Neural progenitor cell (in vitro differentiated cells): ENCODE results near the gene ZNF689. TPM values are rescaled to one million over a fixed set of nuclear protein-coding genes. Genes with fewer than 3 reads are reported as not detected.

Experiments used
- DNase-seq: peaks from one replicate; pipeline ENCODE4 v3.0.0-alpha.2; 2016; ENCODE audit warnings: low spot score
- H2AFZ ChIP-seq: fragments of 200-600 bp; sonication (generic); replicated peaks from 2 replicates; pipeline ENCODE4 v1.6.1; 2016; ENCODE audit warnings: antibody characterized with exemption
- H3F3A ChIP-seq: fragments of 200-600 bp; sonication (generic); 2 replicates; pipeline ENCODE4 v1.6.1; 2016; ENCODE audit warnings: antibody characterized with exemption, low read depth
- H3K27ac ChIP-seq: fragments of 200-600 bp; sonication (generic); 2 replicates; pipeline ENCODE4 v1.5.1; 2016; ENCODE audit warnings: mild to moderate bottlenecking
- H3K27me3 ChIP-seq: fragments of 200-600 bp; sonication (generic); 2 replicates; pipeline ENCODE4 v1.6.1; 2016; ENCODE audit warnings: mild to moderate bottlenecking, moderate library complexity
- H3K36me3 ChIP-seq: fragments of 200-600 bp; sonication (generic); 2 replicates; pipeline ENCODE4 v1.5.1; 2016
- H3K4me1 ChIP-seq: fragments of 200-600 bp; sonication (generic); 2 replicates; pipeline ENCODE4 v1.6.1; 2016; ENCODE audit warnings: mixed run types
- H3K4me2 ChIP-seq: fragments of 200-600 bp; sonication (generic); 2 replicates; pipeline ENCODE4 v1.6.1; 2016
- H3K4me3 ChIP-seq: fragments of 200-600 bp; sonication (generic); 2 replicates; pipeline ENCODE4 v1.5.1; 2016
- H3K79me2 ChIP-seq: fragments of 200-600 bp; sonication (generic); 2 replicates; pipeline ENCODE4 v1.6.1; 2016; ENCODE audit warnings: low read depth
- H3K9ac ChIP-seq: fragments of 200-600 bp; sonication (generic); 2 replicates; pipeline ENCODE4 v1.6.1; 2016
- H3K9me3 ChIP-seq: fragments of 200-600 bp; sonication (generic); 2 replicates; pipeline ENCODE4 v1.5.1; 2016; ENCODE audit warnings: low read depth
- H4K20me1 ChIP-seq: fragments of 200-600 bp; sonication (generic); 2 replicates; pipeline ENCODE4 v1.6.1; 2016; ENCODE audit warnings: low read depth
- H3K27ac Mint-ChIP-seq: 3 replicates; pipeline ENCODE4 v1.8.0; 2021; ENCODE audit warnings: mixed read lengths
- H3K27me3 Mint-ChIP-seq: 2 replicates; pipeline ENCODE4 v1.8.0; 2022; ENCODE audit warnings: low read depth, mild to moderate bottlenecking, inconsistent platforms, moderate library complexity, mixed read lengths; ENCODE audit not compliant: insufficient read depth
- H3K36me3 Mint-ChIP-seq: 3 replicates; pipeline ENCODE4 v1.8.0; 2021; ENCODE audit warnings: mixed read lengths
- H3K4me1 Mint-ChIP-seq: 3 replicates; pipeline ENCODE4 v1.8.0; 2021; ENCODE audit warnings: mixed read lengths
- H3K4me3 Mint-ChIP-seq: 3 replicates; pipeline ENCODE4 v1.8.0; 2021; ENCODE audit warnings: mild to moderate bottlenecking, moderate library complexity, mixed read lengths
- H3K9me3 Mint-ChIP-seq: 3 replicates; pipeline ENCODE4 v1.8.0; 2020; ENCODE audit warnings: mixed read lengths
- EZH2 ChIP-seq: fragments of 200-600 bp; sonication (generic); IDR thresholded peaks from 2 replicates; pipeline ENCODE4 v1.6.1; 2017; ENCODE audit warnings: antibody characterized with exemption, mild to moderate bottlenecking, moderate library complexity
- EZH2phosphoT487 ChIP-seq: fragments of 200-600 bp; sonication (generic); IDR thresholded peaks from 2 replicates; pipeline ENCODE4 v1.6.1; 2017; ENCODE audit warnings: antibody characterized with exemption
- total RNA-seq: library from RNA; depleted of rRNA; stranded (reverse); fragments of >200 nt; gene quantifications from 2 replicates; pipeline ENCODE4 v1.2.3, GENCODE V29; 2015; ENCODE audit warnings: low replicate concordance
- TF ChIP-seq, protein P1 (sequence below): fragments of 200-600 bp; sonication (generic); IDR thresholded peaks from 2 replicates; pipeline ENCODE4 v1.5.1; 2017; ENCODE audit warnings: antibody characterized with exemption, mild to moderate bottlenecking

ZNF689 gene
- total RNA-seq, 1 donor from 2014 or later: 9.2 TPM

GRCh38 chr16:30654856-30655255 is 44.7 kb upstream of the ZNF689 start:
- Mint-ChIP-seq H3K4me3 (peak overlapping the region; percentile 30), H3K9me3 (no peaks in the 10 kb centered on the region), H3K36me3 (peaks cover 13% of the 10 kb centered on the region), H3K4me1 (peaks cover 35% of the 10 kb centered on the region), H3K27ac (no peak overlapping the region), H3K27me3 (peaks cover 7% of the 10 kb centered on the region)
- no peak for TF ChIP-seq EZH2
- H3K4me1 ChIP-seq: peaks cover 8% of the 10 kb centered on the region
- H3K9me3 ChIP-seq: no peaks in the 10 kb centered on the region
- no peak overlapping the region for H2AFZ ChIP-seq
- no peaks in the 10 kb centered on the region for H3K27me3 ChIP-seq
- H3F3A ChIP-seq: peaks cover 39% of the 10 kb centered on the region
- peaks cover 14% of the 10 kb centered on the region for H3K79me2 ChIP-seq
- no peak overlapping the region for H3K9ac ChIP-seq
- no peak overlapping the region for H3K4me2 ChIP-seq
- no peak overlapping the region for H3K27ac ChIP-seq
- peaks cover 3% of the 10 kb centered on the region for H4K20me1 ChIP-seq
- H3K4me3 ChIP-seq: no peak overlapping the region
- DNase-seq: no peak
- H3K36me3 ChIP-seq: no peaks in the 10 kb centered on the region

- no peak overlapping the region for H3K27ac Mint-ChIP-seq
- Histone ChIP-seq H3F3A (peaks cover 36% of the 10 kb centered on the region), H3K79me2 (peaks cover 10% of the 10 kb centered on the region), H3K9ac (no peak overlapping the region), H3K4me3 (no peak overlapping the region), H3K9me3 (no peaks in the 10 kb centered on the region), H3K4me1 (peaks cover 8% of the 10 kb centered on the region), H4K20me1 (no peaks in the 10 kb centered on the region), H3K4me2 (peak overlapping the region; percentile 80), H3K27me3 (peaks cover 3% of the 10 kb centered on the region), H3K36me3 (no peaks in the 10 kb centered on the region), H2AFZ (no peak overlapping the region), H3K27ac (no peak overlapping the region)
- H3K4me1 Mint-ChIP-seq: peaks cover 35% of the 10 kb centered on the region
- DNase-seq: no peak
- H3K4me3 Mint-ChIP-seq: peak overlapping the region; percentile 90
- TF ChIP-seq, protein P1, sequence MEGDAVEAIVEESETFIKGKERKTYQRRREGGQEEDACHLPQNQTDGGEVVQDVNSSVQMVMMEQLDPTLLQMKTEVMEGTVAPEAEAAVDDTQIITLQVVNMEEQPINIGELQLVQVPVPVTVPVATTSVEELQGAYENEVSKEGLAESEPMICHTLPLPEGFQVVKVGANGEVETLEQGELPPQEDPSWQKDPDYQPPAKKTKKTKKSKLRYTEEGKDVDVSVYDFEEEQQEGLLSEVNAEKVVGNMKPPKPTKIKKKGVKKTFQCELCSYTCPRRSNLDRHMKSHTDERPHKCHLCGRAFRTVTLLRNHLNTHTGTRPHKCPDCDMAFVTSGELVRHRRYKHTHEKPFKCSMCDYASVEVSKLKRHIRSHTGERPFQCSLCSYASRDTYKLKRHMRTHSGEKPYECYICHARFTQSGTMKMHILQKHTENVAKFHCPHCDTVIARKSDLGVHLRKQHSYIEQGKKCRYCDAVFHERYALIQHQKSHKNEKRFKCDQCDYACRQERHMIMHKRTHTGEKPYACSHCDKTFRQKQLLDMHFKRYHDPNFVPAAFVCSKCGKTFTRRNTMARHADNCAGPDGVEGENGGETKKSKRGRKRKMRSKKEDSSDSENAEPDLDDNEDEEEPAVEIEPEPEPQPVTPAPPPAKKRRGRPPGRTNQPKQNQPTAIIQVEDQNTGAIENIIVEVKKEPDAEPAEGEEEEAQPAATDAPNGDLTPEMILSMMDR: no peak
- TF ChIP-seq EZH2phosphoT487 (no peak), EZH2 (no peak)
- H3K36me3 Mint-ChIP-seq: peaks cover 11% of the 10 kb centered on the region
- H3K27me3 Mint-ChIP-seq: peaks cover 7% of the 10 kb centered on the region
- no peaks in the 10 kb centered on the region for H3K9me3 Mint-ChIP-seq
Observed at GRCh38 chr16:30652718-30653117, 42.5 kb upstream of the ZNF689 start.

DNA sequence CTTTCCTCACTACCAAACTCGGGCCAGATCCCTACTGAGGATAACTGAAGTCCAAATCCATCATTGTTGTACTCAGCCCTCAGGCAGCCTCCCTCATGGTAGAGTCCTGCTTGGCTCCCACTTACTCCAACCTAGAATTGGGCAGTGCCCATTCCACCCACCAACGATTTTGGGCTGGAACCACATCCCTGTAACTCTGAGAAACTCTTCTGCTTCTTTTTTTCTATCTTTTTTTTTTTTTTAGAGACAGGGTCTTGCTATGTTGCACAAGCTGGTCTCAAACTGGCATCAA is 41.8 kb upstream of the ZNF689 start:
- peaks cover 10% of the 10 kb centered on the region for H3K79me2 ChIP-seq
- H3K27me3 ChIP-seq: peaks cover 9% of the 10 kb centered on the region
- no peak overlapping the region for H3K27ac ChIP-seq
- H3K9ac ChIP-seq: peak overlapping the region; percentile 51
- no peak overlapping the region for H2AFZ ChIP-seq
- H3K4me1 ChIP-seq: peaks cover 4% of the 10 kb centered on the region
- peak overlapping the region; percentile 72 for H3K4me3 ChIP-seq
- H3K27me3 Mint-ChIP-seq: peaks cover 9% of the 10 kb centered on the region
- H3K36me3 Mint-ChIP-seq: peaks cover 11% of the 10 kb centered on the region
- H3K9me3 ChIP-seq: no peaks in the 10 kb centered on the region
- peaks cover 28% of the 10 kb centered on the region for H3F3A ChIP-seq
- no peak for DNase-seq
- H3K9me3 Mint-ChIP-seq: no peaks in the 10 kb centered on the region
- H4K20me1 ChIP-seq: no peaks in the 10 kb centered on the region
- H3K4me3 Mint-ChIP-seq: peak overlapping the region; percentile 90
- H3K4me1 Mint-ChIP-seq: peaks cover 29% of the 10 kb centered on the region
- TF ChIP-seq, protein P1: no peak
- H3K36me3 ChIP-seq: no peaks in the 10 kb centered on the region
- peak overlapping the region; percentile 31 for H3K27ac Mint-ChIP-seq
- H3K4me2 ChIP-seq: peak overlapping the region; percentile 80

DNA sequence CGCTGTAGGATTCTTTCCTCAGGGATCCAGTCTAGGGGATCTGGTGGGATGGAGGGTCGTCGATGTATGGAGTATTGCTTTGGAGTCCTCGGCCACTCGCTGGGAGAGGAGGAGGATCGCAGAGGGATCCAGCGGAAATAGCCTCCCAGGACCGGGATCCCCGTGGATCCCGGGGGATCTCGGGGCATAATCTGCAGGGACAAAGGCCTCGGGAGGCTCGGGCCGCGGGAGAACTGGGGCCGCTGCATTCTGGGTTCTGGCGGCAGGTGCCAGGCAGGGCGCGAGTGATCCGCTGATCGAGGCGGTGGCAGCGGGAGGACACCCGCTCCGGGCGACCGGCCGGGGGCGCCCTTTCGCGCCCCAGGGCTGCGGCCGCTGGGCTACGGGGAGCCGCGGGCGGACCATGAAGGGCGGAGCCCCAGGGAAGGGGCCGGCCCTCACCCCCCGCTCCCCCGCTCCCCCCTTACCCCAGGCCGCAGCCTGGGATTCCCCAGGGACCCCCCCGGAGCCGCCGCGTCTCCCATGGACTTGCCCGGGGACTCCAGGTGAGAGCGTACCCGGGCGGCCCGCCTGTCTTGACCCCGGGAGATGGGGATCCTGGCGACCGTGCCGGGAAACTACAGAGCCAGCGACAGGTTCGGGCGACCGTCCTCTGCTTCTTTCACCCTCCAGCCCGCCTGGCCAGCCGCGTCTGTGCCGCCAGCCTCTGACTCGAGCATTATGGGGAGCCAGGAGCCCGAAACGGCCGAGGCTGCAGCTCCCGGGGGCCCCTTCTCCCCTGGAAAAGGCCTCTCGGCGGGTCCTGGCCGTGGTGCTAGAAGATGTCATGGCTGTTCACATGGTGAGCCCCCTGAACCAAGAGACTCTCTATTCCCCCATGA is 41.2 kb upstream of the ZNF689 start:
- Mint-ChIP-seq H3K27me3 (peaks cover 9% of the 10 kb centered on the region), H3K36me3 (peaks cover 10% of the 10 kb centered on the region), H3K27ac (peak overlapping the region; percentile 96), H3K4me3 (peak overlapping the region; percentile 97), H3K4me1 (peaks cover 23% of the 10 kb centered on the region), H3K9me3 (no peaks in the 10 kb centered on the region)
- no peaks in the 10 kb centered on the region for H3K36me3 ChIP-seq
- peak; percentile 84 for DNase-seq
- H3K9ac ChIP-seq: peak overlapping the region; percentile 51
- H4K20me1 ChIP-seq: no peaks in the 10 kb centered on the region
- H3K4me1 ChIP-seq: peaks cover 4% of the 10 kb centered on the region
- TF ChIP-seq, protein P1: peak; percentile 68
- TF ChIP-seq EZH2phosphoT487 (no peak), EZH2 (no peak)
- no peaks in the 10 kb centered on the region for H3K9me3 ChIP-seq
- peak overlapping the region; percentile 71 for H2AFZ ChIP-seq
- peak overlapping the region; percentile 80 for H3K4me2 ChIP-seq
- peaks cover 10% of the 10 kb centered on the region for H3K79me2 ChIP-seq
- H3K27ac ChIP-seq: peak overlapping the region; percentile 71
- H3F3A ChIP-seq: peaks cover 23% of the 10 kb centered on the region
- H3K27me3 ChIP-seq: peaks cover 15% of the 10 kb centered on the region
- H3K4me3 ChIP-seq: peak overlapping the region; percentile 72
